Activated CD4-positive, CD25-positive, alpha-beta regulatory T cell (primary cell): Measurements from ENCODE around the gene CHI3L1.

Experiments
- DNase-seq, 4 experiments: peaks; one replicate each; lab custom pipeline; 2025; lab: John Stamatoyannopoulos, UW

The CHI3L1 gene

DNA sequence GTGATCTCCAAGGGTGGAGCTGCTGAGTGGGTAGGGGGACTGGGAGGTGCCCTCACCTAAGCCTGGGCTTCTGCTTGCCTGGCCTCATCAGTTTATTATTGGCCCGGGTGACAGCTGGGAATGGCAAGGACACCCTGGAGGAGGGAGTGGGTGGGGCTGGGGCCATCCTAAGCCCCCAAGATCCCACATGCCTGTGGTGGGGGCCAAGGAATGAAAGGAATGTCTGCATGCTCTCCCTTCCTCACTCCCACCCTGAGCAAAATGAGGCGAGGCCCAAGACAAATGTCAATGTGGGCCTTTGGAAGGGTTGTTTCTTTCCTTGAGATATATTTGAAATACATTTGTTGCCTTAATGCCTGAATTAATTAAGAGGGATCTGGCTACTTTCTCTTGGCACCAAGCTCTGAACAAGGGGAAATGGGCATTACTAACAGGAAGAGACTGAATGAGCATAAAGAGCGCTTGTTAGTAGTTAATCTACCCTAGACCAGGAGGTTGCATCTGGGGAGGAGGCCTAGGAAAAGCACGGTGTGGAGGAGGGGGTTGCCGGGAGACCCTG lies 19.7 kb upstream of the CHI3L1 start:
- no peak for DNase-seq

DNA sequence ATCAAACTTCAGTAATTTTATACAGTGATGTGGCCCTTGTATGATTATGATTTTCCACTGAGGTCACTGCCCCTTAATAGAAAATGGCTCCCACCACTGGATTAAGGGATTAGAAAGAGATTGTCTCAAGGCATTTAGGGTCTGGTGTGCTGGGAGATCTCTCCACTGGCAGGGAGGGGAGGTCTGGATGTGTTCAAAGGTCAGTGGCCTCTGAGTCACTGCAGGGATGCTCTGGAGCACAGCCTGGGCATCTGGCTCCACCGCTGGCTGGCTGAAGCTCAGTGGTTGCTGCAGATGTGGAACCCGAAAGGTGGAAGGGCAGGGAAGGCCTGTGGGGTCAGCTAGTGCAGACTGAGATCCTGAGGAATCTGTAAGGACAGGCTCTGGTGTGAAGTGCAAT lies 18.3 kb upstream of the CHI3L1 start:
- no peak for DNase-seq

GRCh38 chr1:203202431-203203245 lies 16.1 kb upstream of the CHI3L1 start:
- DNase-seq, result no peak

- DNase-seq, result no peak
Observed at GRCh38 chr1:203201516-203202205, 15.2 kb upstream of the CHI3L1 start.

DNA sequence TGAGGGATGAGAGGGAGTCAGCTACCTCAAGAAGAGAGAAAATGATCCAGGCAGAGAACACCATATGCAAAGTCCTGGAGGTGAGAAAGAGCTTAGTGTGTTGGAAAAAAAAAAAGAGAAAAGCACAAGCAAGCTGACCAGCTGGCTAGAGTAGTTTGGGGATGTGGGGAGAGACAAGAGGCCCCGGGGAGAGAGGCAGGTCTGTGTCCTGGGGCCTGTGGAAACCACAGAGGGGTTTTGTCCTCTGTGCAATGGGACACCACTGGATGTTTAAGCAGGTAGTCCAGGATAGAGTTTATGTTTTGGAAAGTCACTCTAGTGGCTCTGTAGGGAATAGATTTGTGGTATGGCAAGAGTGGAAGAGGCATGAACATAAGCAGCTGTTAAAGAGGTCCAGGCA lies 14.4 kb upstream of the CHI3L1 start:
- no peak for DNase-seq

DNA sequence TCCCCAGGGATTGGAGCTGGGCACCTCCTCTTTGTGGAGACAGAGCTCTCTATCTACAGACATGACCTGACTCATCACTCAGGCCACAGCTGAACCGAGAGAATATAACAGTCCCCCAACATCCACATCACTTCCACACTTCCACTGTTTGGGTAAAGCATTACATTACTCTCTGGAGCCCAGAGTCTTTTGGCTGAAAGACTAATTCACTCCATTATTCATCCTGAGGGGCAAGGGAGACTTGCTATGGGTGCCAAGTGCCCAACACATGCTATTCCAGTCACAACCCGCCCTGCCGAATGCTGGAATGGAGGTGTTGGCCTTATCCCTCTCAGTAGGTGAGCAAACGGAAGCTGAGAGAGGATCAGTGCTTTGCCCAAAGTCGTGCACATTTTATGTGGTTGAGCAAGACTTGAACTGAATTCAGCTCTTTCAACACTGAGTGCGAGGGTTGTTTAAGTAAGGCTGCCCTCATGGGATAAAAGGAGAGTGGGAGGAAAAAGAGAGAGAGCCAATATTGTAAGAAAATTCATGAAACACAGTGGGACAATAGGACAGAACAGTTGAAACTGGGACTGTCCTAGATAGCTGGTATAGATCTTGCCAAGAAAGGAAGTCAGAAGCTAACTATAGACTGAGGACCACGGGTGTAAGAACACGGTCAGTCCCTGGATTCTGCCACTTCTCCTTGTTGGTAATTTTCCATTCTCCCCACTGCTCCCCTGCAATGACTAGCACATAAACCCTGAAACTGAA lies 13.5 kb upstream of the CHI3L1 start:
- DNase-seq, result no peak

GRCh38 chr1:203199481-203199815 lies 12.9 kb upstream of the CHI3L1 start:
- no peak for DNase-seq

GRCh38 chr1:203199002-203199401 lies 12.5 kb upstream of the CHI3L1 start:
- no peak for DNase-seq

- DNase-seq, result no peak
Observed at GRCh38 chr1:203197625-203198024, 11.1 kb upstream of the CHI3L1 start.

DNA sequence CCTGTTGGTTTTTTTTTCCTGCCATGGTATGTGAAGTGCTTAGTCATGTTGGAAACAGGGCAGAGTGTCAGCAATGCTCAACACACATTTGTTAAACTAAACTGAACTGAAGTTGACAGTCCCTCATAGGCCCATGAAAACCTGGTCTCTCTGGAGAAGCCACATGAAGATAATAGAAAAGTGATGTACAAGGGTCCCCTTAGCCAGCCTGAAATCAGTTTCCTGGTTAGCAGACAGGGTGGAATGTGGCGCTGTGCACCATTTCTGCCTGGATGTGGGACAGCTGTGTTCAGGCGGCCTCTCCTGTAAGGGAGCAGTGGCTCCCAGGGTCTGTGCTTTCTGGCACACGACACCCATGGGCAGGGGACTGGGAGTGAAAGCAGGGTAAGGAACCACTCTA lies 9.9 kb upstream of the CHI3L1 start:
- no peak for DNase-seq

- no peak for DNase-seq
Observed at GRCh38 chr1:203190949-203191348, 4.4 kb upstream of the CHI3L1 start.

DNA sequence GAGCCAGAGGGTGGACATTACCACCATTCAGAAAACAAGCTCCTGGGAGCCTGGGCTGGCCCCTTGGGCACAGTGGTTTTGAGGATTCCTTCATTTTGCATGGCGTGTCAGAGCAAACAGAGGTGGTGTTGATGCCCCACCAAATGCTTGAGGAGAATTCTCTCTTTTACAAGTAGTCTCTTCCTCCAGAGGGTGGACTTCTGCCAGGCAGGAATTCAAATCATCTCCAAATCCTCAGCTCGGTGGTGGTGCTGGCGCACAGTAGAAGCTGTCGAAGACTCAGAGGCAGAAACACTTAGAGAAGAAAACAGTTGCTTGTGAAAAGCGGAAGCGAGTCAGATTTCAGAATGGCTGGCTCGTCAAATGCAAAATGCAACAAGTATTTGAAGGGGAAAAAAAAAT lies 3.4 kb upstream of the CHI3L1 start:
- DNase-seq, result no peak

- no peak for DNase-seq
Observed at GRCh38 chr1:203188686-203189232, 2.3 kb upstream of the CHI3L1 start.

GRCh38 chr1:203187689-203188264 lies 1.3 kb upstream of the CHI3L1 start:
- no peak for DNase-seq

DNA sequence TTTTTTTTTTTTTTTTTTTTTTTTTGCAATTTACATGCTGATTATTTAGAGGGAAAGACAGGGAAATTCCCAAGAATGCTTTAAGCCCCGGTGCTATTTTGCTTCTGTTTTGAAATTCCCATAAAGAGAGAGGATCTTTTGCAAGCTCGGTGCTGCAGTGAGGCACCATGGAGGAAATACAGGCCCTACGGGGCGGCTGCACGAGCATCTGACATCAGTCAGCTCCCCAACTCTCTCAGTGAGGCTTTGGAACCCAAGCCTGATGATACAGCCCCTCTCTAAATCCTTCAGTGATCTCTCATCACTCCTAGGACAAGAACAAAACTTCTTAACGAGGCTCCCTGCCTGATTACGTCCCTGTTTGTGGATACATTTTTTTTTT lies 791 bp upstream of the CHI3L1 start:
- DNase-seq, result no peak

- DNase-seq, result no peak
Observed at GRCh38 chr1:203186091-203186445, 436 bp downstream of the CHI3L1 start.

DNA sequence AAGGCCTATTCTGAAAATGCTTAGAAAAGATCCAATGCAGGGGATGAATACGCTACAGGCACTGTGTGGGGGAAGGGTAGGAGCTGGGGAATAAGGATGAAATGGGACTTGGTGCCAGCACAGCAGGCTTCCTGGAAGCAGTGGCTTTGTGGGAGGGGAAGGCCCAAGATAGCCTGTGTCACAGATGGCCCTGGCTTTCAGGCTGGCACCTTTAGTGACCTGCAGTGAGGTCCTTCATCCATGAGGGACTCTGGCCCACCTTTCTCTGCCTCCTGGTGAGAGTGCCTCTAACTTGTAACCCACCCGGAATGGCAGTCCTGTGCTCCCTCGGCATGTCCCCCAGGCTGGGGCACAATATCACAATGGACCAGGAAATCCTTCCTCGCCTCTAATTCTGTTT lies 919 bp downstream of the CHI3L1 start:
- no peak for DNase-seq

GRCh38 chr1:203185061-203185461 lies 1.4 kb downstream of the CHI3L1 start:
- no peak for DNase-seq

DNA sequence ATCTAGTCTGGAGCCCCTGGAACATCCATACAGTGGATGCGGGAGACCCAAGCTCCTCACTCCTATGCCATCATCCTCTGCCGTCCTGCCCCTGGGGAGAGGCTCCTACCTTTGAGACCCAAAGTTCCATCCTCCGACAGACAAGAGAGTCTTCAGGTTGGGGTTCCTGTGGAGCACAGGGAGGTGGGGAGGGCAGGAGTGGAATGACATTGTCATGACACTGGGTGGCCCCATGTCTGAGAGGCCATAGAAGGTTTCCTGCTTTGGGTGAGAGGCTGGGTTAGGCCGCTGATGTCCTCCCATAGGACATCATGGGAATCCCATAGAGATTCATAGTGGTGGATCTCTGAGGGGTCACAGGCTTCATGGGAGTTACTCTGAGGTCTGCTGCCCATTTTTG lies 2.0 kb downstream of the CHI3L1 start:
- DNase-seq, result no peak

GRCh38 chr1:203183828-203184227 lies 2.7 kb downstream of the CHI3L1 start:
- no peak for DNase-seq

DNA sequence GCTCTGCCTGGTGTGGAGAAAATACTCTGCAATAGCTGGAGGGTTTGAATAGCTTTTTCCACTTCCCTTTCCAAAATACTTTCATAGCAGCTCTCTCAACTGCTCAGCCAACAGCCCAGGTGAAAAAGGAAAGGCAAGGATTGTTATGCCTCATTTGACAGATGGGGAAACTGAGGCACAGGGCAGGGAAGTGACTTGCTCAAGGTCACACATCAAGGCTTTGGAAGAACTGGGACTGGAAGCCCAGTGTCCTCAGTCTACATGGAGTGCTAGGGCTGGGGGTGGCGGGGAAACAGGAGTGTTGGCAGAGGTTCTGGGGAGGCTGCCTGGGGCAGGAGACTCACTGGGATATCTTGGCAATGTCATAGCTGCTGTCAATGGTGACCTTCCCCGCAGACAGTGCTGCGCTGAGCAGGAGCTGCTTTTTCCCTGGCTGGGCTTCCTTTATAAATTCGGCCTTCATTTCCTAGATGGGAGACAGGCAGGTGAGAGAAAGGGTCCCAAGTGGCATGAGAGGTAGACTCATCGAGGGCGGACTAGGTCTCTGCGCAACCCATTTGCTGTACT lies 4.0 kb downstream of the CHI3L1 start:
- no peak for DNase-seq
